ENCODE results near the gene GPATCH2.

Gene GPATCH2

GRCh38 chr1:217577336-217577735 is 53.6 kb downstream of the GPATCH2 start:
- DNase-seq: no peak

GRCh38 chr1:217574265-217574949 is 56.5 kb downstream of the GPATCH2 start:
- no peak for DNase-seq

- no peak for DNase-seq
Measured at GRCh38 chr1:217569021-217569420, 61.9 kb downstream of the GPATCH2 start.

DNA sequence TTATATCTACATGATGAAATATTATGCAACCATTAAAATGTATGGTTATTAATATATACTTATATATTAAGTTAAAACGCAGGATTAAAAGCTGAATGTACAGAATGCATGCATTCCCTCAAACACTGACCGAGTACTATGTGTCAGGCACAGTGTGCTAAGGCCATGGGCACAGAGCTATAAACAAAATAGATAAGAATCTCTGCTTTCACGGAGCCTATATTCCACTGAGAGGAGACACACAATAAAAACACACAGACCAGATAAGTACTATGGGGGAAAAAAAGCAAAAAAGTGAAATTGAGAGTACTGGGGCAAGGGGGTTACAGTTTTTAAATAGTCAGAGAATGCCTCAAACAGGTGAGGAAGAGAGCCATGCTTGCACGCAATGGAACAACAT is 62.7 kb downstream of the GPATCH2 start:
- no peak for DNase-seq

GRCh38 chr1:217564833-217565232 is 66.1 kb downstream of the GPATCH2 start:
- DNase-seq: peak in 1 of 2 experiments; percentile 4

DNA sequence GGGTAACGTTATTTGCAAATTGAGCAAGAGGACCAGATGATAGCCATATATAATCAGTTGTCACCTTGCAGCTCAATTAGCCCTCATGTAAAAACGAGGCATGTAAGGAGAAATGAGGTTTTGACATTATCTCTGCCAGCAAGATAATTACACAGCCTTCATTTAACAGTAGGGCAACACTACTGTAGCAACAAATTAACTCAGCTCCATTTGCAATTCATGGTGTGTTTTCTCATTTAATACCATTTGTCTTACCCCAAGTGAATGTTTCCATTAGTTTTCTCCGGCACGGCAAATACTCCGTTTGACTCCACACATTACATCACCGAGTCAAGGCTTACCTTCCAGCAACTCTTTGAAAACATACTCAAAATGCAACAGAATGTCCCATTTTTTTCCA is 66.7 kb downstream of the GPATCH2 start:
- no peak for DNase-seq

DNA sequence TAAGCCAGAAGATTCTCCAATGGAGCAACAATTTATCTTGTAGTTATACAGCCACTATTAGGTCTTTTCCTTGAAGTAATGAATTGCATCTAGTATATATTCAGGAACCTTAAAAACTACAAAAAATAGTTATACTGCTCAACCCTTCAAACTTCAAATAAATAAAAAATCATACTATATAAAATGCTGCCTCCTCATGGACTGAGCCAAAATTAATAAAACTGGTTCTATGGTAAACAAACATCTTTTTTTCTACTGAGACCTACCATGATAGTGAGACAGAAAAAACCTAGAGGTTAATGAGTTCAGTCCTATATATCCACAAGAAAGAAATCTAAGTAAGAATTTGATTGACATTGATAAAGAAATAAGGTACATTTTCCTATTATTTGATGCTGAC is 67.7 kb downstream of the GPATCH2 start:
- DNase-seq: no peak

DNA sequence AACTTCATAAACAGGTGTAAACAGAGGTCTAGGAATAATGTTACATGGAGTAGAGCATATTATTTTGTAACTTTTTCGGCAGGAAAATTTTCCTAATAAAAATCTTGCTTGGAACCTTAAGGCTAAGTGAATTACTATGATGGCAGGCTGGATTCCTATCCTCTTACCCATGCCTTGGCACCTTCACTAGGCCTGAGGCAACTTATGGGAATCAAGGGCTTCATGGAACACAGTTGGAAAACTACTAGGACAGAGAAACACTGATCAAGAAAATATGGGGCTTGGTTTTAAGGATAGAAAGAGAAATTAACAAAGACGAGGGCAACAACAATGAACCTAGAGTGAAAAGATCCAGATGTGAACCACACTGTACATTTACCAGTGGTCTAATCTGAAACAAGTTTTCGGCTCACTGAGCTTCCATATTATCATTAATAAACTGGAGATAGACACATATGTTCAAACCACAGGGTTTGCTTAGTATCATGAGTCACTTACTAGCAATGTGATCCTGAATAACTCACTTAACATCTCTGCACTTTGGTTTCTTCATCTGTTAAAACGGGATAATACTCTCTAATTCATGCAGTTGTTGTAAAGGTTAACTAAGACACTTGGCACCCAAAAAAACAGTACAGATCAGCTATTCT is 68.5 kb downstream of the GPATCH2 start:
- DNase-seq: no peak

GRCh38 chr1:217561446-217561845 is 69.4 kb downstream of the GPATCH2 start:
- no peak for DNase-seq

GRCh38 chr1:217554849-217555248 is 76.0 kb downstream of the GPATCH2 start:
- no peak for DNase-seq

- DNase-seq: no peak
Measured at GRCh38 chr1:217553949-217554509, 76.9 kb downstream of the GPATCH2 start.

- no peak for DNase-seq
Measured at GRCh38 chr1:217552339-217552951, 78.4 kb downstream of the GPATCH2 start.

- DNase-seq: no peak
Measured at GRCh38 chr1:217542837-217543236, 88.1 kb downstream of the GPATCH2 start.

DNA sequence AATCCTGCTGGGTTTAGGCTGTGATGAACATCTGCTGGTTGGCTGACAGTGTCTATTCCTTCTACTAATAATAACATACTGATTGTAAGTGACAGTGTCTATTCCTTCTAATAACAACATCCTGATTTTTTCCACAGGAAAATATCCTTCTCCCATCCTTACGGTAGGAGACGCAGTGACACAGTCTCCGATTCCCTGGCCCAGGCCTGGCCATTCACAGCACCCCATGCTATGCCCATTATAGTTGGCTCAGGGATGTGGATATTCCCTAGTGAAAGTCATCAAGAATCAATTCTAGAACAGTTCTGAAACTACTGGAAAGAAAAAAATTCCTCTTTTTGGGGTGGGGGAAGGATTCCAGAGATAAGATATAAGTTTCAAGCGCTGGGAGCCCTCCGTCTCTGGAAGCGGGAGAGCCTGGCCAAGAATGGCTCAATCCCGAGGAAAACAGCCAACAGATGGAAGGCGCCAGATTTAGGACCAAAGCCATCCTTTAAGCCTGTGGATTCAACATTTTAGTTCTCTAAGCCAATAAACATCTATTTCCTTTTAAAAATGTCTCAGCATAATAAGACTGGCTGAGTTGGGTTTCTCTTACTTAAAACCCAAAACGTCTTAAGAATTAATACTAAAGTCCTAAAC is 88.6 kb downstream of the GPATCH2 start:
- no peak for DNase-seq

DNA sequence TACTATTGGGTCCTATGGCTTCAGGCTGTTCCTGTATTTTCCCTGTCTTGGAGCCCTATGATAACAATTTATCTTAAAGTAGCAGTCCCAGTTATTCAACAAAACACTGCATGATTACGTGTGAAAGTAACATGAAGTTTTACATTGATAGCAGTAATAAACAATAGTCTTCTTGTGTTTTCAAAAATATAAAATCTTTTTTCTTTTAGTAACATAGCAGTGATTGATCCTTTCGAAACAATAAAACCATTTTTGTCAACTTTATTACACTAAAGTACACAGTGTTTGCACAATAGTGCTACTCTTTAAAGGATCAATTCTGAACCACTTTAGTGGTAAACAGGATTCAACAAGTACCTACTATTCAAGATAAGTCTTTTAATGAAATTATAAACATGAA is 90.6 kb downstream of the GPATCH2 start:
- no peak for DNase-seq

DNA sequence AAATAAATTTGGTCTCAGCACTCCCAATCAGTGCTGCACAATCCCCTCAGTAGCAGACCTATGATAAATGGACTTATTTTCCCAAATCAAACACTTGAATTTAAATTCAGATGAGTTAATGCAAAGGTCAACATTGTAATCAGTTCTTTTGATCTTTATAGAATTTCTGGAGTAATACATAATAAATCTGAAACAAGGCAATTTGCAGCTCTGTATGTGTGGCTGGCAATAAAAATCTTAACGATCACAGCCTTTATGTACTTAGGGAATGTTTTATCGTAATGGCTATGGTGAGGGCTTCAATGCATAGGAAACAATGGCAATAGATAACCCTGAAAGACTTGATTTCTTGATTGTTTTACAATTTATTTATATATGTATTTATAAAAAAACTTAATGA is 91.4 kb downstream of the GPATCH2 start:
- no peak for DNase-seq

- DNase-seq: no peak
Measured at GRCh38 chr1:217535601-217536377, 95.1 kb downstream of the GPATCH2 start.

GRCh38 chr1:217534566-217534965 is 96.3 kb downstream of the GPATCH2 start:
- DNase-seq: no peak

DNA sequence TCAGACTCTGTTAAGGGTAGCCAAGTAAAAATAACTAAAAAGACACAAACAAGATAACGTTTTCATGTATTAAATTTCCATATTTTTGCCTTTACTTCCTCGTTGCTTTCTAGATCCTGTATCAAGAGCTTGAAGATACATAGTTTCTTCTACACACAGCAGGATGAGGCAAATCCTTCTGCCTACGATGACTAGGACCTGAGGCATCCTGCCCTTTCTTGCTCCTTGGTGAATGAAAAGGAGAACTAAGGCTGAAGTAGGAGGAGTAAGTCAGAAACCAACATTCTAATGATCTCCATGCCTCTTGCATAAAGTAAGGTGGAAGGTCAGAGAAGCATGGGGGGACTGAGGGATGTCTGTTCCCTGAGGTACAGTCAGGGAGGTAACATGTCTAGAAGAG is 102.6 kb downstream of the GPATCH2 start:
- DNase-seq: no peak

DNA sequence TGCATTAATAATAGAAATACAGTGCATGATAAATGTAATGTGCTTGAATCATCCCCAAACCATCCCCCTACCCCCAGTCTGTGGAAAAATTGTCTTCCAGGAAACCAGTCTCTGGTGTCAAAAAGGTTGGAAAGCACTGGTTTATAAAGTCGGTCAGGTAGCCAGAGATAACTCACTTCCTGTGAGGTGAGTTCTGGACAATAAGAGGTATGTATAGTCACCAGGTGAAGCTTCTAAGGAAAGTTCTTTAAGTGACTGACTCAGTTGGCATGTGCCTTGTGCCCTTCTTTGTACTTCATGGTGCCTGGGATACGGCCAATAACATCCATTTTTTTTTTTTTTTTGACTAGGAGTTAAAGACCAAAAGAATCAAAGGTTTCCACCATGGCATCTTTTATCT is 103.7 kb downstream of the GPATCH2 start:
- DNase-seq: no peak

DNA sequence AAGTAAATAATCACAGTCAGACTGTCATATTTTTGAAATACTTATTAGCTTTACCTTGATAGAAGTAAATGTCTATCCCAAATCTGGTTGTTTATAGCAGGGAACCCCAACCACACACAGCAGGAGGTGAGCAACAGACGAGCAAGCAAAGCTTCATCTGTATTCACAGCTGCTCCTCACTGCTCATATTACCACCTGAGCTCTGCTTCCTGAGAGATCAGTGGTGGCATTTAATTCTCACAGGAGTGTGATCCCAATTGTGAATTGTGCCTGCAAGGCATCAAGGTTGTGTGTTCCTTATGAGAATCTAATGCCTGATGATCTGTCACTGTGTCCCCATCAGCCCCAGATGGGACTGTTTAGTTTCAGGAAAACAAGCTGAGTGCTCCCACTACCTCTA is 104.3 kb downstream of the GPATCH2 start:
- DNase-seq: no peak

DNA sequence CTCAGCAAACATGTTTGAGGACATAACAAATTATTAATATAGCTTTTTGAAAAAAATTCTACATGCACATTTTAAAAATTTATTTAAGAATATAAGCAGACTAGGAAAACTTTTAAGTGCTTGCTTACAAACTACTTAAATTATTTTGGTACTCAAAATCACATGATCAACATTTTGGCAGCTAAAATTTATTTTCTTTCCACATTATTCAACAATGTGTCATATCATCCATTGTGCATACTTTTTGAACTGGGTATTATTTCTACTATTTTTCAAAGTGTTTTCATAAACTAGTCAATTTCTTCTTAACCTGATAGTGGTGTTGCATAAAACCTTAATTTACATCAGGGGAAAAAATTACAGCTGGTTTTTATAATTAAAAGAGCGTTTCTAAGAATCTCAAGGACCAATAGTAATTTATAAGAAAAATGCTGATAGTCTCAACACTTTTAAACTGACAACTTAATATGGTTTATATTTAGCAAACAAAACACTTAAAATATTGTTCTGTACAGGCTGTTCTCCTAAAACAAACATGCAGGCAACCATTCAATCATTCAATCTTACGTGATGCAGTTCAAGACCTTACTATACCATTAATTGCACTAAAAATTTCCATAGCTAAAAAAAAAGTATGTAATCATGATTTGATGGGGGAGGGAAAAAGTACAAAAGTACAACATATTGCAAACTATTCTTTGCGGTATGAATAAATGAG is 105.0 kb downstream of the GPATCH2 start:
- DNase-seq: no peak
